Upper lobe of left lung (tissue), 4 donors: ENCODE results near the gene LHX2.

Experiments used
- EP300 ChIP-seq, 4 donors: sonication (generic); formaldehyde crosslinking; IDR thresholded peaks; one replicate each; pipeline ENCODE4 v1.5.1; 2017; ENCODE audit warnings: antibody characterized with exemption in 4 of 4, control low read depth in 2 of 4
- POLR2A ChIP-seq, 4 donors: fragments of 450-650 bp; IDR thresholded peaks; one replicate each; pipeline ENCODE4 v1.5.1; 2016 to 2017; ENCODE audit warnings: antibody characterized with exemption in 4 of 4, mild to moderate bottlenecking in 2 of 4
- POLR2AphosphoS5 ChIP-seq, 2 donors: sonication (generic); formaldehyde crosslinking; IDR thresholded peaks; one replicate each; pipeline ENCODE4 v1.5.1; 2017; ENCODE audit warnings: antibody characterized with exemption in 2 of 2
- TF ChIP-seq, protein P1 (sequence below), 6 experiments: fragments of 450-650 bp in 4 of 6; fragments of 200-600 bp in 2 of 6; sonication (generic) in 2 of 6; IDR thresholded peaks; one replicate each; pipeline ENCODE4 v1.5.1; 2016 to 2019; ENCODE audit warnings: antibody characterized with exemption in 6 of 6

- TF ChIP-seq POLR2A (IDR thresholded peaks at IDR 0.05) (no peak), EP300 (IDR thresholded peaks at IDR 0.05) (no peak), POLR2AphosphoS5 (IDR thresholded peaks at IDR 0.05) (no peak)
- TF ChIP-seq, protein P1, sequence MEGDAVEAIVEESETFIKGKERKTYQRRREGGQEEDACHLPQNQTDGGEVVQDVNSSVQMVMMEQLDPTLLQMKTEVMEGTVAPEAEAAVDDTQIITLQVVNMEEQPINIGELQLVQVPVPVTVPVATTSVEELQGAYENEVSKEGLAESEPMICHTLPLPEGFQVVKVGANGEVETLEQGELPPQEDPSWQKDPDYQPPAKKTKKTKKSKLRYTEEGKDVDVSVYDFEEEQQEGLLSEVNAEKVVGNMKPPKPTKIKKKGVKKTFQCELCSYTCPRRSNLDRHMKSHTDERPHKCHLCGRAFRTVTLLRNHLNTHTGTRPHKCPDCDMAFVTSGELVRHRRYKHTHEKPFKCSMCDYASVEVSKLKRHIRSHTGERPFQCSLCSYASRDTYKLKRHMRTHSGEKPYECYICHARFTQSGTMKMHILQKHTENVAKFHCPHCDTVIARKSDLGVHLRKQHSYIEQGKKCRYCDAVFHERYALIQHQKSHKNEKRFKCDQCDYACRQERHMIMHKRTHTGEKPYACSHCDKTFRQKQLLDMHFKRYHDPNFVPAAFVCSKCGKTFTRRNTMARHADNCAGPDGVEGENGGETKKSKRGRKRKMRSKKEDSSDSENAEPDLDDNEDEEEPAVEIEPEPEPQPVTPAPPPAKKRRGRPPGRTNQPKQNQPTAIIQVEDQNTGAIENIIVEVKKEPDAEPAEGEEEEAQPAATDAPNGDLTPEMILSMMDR (IDR thresholded peaks at IDR 0.05) = no peak
These were observed 39.4 kb downstream of the LHX2 start for GRCh38 chr9:124050955-124051354.
